HFFc6 (cell line): ENCODE data around the gene PPHLN1. TPM values are rescaled to one million over a fixed set of nuclear protein-coding genes. Genes with fewer than 3 reads are reported as not detected.

ENCODE experiments used
- DNase-seq: peaks from one replicate; pipeline ENCODE4 v3.0.0-alpha.2; 2018
- H3K27ac Mint-ChIP-seq: 2 replicates; pipeline ENCODE4 v1.8.0; 2020; ENCODE audit warnings: mild to moderate bottlenecking, mixed read lengths
- H3K27me3 Mint-ChIP-seq: 2 replicates; pipeline ENCODE4 v1.8.0; 2021; ENCODE audit warnings: mild to moderate bottlenecking, moderate library complexity, mixed read lengths; ENCODE audit not compliant: insufficient read depth
- H3K36me3 Mint-ChIP-seq: 2 replicates; pipeline ENCODE4 v1.8.0; 2021; ENCODE audit warnings: low read depth, mixed read lengths
- H3K4me1 Mint-ChIP-seq: 2 replicates; pipeline ENCODE4 v1.8.0; 2020; ENCODE audit warnings: low read depth, mixed read lengths
- H3K4me3 Mint-ChIP-seq: 2 replicates; pipeline ENCODE4 v1.8.0; 2020; ENCODE audit warnings: mild to moderate bottlenecking, moderate library complexity, mixed read lengths
- H3K9me3 Mint-ChIP-seq: 2 replicates; pipeline ENCODE4 v1.8.0; 2020; ENCODE audit warnings: mild to moderate bottlenecking, mixed read lengths
- total RNA-seq, 6 experiments: library from RNA; stranded (reverse); fragmentation: NEBNext Ultra II Directional; extraction: Animal tissue kit (Norgen Biotek cat#: 25700); gene quantifications; 2 replicates in 1 of 6; 3 replicates in 5 of 6; pipeline ENCODE4 v1.2.3, GENCODE V29; 2021
- TF ChIP-seq, protein P1 (sequence below): fragments of 200-600 bp; sonication (generic); IDR thresholded peaks from 2 replicates; pipeline ENCODE4 v1.5.0; 2021; ENCODE audit warnings: antibody characterized with exemption, mild to moderate bottlenecking

The PPHLN1 gene
- total RNA-seq, 6 experiments from 2014 or later = 60.5 to 68.6 (median 63.5) TPM

DNA sequence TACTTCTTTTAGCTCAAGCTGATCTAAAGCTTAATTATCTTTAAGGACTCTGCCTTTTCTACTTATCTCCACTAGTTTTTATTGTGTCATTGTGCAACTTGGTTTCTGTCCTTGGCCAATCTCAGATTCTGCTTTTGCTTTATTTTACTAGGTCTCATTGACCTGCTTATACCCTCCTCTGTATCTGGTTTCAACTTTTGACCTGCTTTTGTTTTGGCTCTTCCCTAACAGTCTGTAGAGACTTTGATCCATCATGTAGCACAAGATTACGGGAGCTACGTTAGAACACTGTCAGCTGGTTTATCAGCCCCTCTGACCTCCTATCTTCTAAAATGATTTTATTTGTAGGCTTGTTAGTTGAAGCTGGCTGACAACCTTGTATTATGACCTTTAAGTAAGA, 43.7 kb upstream of the PPHLN1 start:
- Mint-ChIP-seq H3K4me3 (no peak overlapping the region), H3K36me3 (no peaks in the 10 kb centered on the region), H3K27ac (no peak overlapping the region), H3K4me1 (no peaks in the 10 kb centered on the region), H3K27me3 (peaks cover 14% of the 10 kb centered on the region), H3K9me3 (no peaks in the 10 kb centered on the region)
- TF ChIP-seq, protein P1, sequence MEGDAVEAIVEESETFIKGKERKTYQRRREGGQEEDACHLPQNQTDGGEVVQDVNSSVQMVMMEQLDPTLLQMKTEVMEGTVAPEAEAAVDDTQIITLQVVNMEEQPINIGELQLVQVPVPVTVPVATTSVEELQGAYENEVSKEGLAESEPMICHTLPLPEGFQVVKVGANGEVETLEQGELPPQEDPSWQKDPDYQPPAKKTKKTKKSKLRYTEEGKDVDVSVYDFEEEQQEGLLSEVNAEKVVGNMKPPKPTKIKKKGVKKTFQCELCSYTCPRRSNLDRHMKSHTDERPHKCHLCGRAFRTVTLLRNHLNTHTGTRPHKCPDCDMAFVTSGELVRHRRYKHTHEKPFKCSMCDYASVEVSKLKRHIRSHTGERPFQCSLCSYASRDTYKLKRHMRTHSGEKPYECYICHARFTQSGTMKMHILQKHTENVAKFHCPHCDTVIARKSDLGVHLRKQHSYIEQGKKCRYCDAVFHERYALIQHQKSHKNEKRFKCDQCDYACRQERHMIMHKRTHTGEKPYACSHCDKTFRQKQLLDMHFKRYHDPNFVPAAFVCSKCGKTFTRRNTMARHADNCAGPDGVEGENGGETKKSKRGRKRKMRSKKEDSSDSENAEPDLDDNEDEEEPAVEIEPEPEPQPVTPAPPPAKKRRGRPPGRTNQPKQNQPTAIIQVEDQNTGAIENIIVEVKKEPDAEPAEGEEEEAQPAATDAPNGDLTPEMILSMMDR = no peak
- DNase-seq = no peak

DNA sequence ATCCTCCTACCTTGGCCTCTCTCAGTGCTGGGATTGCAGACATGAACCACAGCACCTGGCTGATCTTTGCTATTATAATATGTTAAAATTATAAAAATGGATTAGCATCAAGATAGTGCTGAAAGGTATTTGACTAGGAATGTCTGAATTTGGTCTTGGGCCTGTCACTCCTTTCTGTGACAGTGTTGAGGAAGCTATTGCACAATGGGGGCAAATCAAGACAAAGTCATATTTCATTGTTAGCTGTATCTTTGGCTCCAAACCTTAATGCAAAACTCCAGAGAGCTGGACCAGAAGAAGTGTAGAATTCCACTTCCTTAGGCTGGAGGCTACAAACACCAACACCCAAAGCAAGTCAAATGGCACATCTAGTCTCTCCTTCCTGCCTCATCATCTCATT, 42.2 kb upstream of the PPHLN1 start:
- peaks cover 13% of the 10 kb centered on the region for H3K27me3 Mint-ChIP-seq
- H3K9me3 Mint-ChIP-seq = no peaks in the 10 kb centered on the region
- TF ChIP-seq, protein P1 = no peak
- no peaks in the 10 kb centered on the region for H3K4me1 Mint-ChIP-seq
- no peaks in the 10 kb centered on the region for H3K36me3 Mint-ChIP-seq
- no peak overlapping the region for H3K27ac Mint-ChIP-seq
- H3K4me3 Mint-ChIP-seq = no peak overlapping the region
- DNase-seq = no peak

GRCh38 chr12:42284157-42284556, 41.8 kb upstream of the PPHLN1 start:
- no peak for DNase-seq
- H3K4me3 Mint-ChIP-seq = no peak overlapping the region

GRCh38 chr12:42284876-42285275, 41.1 kb upstream of the PPHLN1 start:
- Mint-ChIP-seq H3K27me3 (peaks cover 11% of the 10 kb centered on the region), H3K27ac (no peak overlapping the region), H3K36me3 (no peaks in the 10 kb centered on the region), H3K9me3 (no peaks in the 10 kb centered on the region), H3K4me3 (no peak overlapping the region), H3K4me1 (no peaks in the 10 kb centered on the region)
- no peak for DNase-seq
- TF ChIP-seq, protein P1 = no peak

More at GRCh38 chr12:42284157-42284556, 41.8 kb upstream of the PPHLN1 start:
- Mint-ChIP-seq H3K27ac (no peak overlapping the region), H3K36me3 (no peaks in the 10 kb centered on the region), H3K27me3 (peaks cover 11% of the 10 kb centered on the region), H3K4me1 (no peaks in the 10 kb centered on the region), H3K9me3 (no peaks in the 10 kb centered on the region)
- TF ChIP-seq, protein P1 = no peak

GRCh38 chr12:42285431-42285830, 40.5 kb upstream of the PPHLN1 start:
- Mint-ChIP-seq H3K36me3 (no peaks in the 10 kb centered on the region), H3K4me3 (no peak overlapping the region), H3K27me3 (peaks cover 11% of the 10 kb centered on the region), H3K27ac (no peak overlapping the region), H3K4me1 (no peaks in the 10 kb centered on the region), H3K9me3 (no peaks in the 10 kb centered on the region)
- TF ChIP-seq, protein P1 = no peak
- DNase-seq = no peak

GRCh38 chr12:42286741-42287140, 39.2 kb upstream of the PPHLN1 start:
- H3K36me3 Mint-ChIP-seq = no peaks in the 10 kb centered on the region
- H3K27ac Mint-ChIP-seq = no peak overlapping the region
- H3K4me1 Mint-ChIP-seq = no peaks in the 10 kb centered on the region
- DNase-seq = no peak
- TF ChIP-seq, protein P1 = no peak
- H3K4me3 Mint-ChIP-seq = no peak overlapping the region
- no peaks in the 10 kb centered on the region for H3K9me3 Mint-ChIP-seq
- H3K27me3 Mint-ChIP-seq = peaks cover 9% of the 10 kb centered on the region
